Thyroid gland (tissue), 4 donors: ENCODE measurements around the gene PPP1R2C.

Experiments
- CTCF ChIP-seq, 6 experiments: fragments of 200-600 bp in 3 of 6; fragments of 450-650 bp in 3 of 6; sonication (generic) in 3 of 6; IDR thresholded peaks; one replicate each; pipeline ENCODE4 v1.5.1; 2016 to 2019; ENCODE audit warnings: antibody characterized with exemption in 6 of 6, mild to moderate bottlenecking in 2 of 6, inconsistent platforms in 1 of 6, moderate library complexity in 1 of 6
- POLR2A ChIP-seq, 2 donors: fragments of 450-650 bp; IDR thresholded peaks; one replicate each; pipeline ENCODE4 v1.6.1; 2017; ENCODE audit warnings: antibody characterized with exemption in 2 of 2, mild to moderate bottlenecking in 2 of 2, moderate library complexity in 1 of 2

GRCh38 chrX:42759881-42760280, 18.1 kb downstream of the PPP1R2C start:
- TF ChIP-seq CTCF (IDR thresholded peaks at IDR 0.05) (no peak), POLR2A (IDR thresholded peaks at IDR 0.05) (no peak)
